Stimulated activated CD8-positive, alpha-beta memory T cell treated with anti-CD3 and anti-CD28 coated beads, Interleukin-12 subunit alpha, Interleukin-12 subunit beta, amount 100 ng/mL, for 24 hours (primary cell): Measurements from ENCODE around the gene TBC1D22A.
"Not testable (repeated sequence)": the region's sequence is repeated elsewhere in the genome, so short reads cannot be mapped to it uniquely, and the experiment has no call there.

ENCODE experiments used
- DNase-seq: peaks from one replicate; pipeline ENCODE4 v3.0.0-alpha.2; 2020; ENCODE audit errors: extremely low read depth

The TBC1D22A gene

GRCh38 chr22:46813816-46814597 lies 51.6 kb downstream of the TBC1D22A start:
- no peak for DNase-seq

- DNase-seq, result no peak
Observed at GRCh38 chr22:46815132-46815531, 52.7 kb downstream of the TBC1D22A start.

GRCh38 chr22:46815559-46815895 lies 53.1 kb downstream of the TBC1D22A start:
- no peak for DNase-seq

- DNase-seq, result no peak
Observed at GRCh38 chr22:46815896-46816731, 53.7 kb downstream of the TBC1D22A start.

- DNase-seq, result not testable (repeated sequence)
Observed at GRCh38 chr22:46817390-46817789, 54.9 kb downstream of the TBC1D22A start.

- no peak for DNase-seq
Observed at GRCh38 chr22:46823248-46823647, 60.8 kb downstream of the TBC1D22A start.

- no peak for DNase-seq
Observed at GRCh38 chr22:46823654-46824053, 61.2 kb downstream of the TBC1D22A start.

GRCh38 chr22:46824344-46824909 lies 62.0 kb downstream of the TBC1D22A start:
- no peak for DNase-seq

GRCh38 chr22:46824980-46825544 lies 62.6 kb downstream of the TBC1D22A start:
- no peak for DNase-seq

- DNase-seq, result no peak
Observed at GRCh38 chr22:46826438-46827135, 64.1 kb downstream of the TBC1D22A start.

GRCh38 chr22:46827136-46827780 lies 64.8 kb downstream of the TBC1D22A start:
- DNase-seq, result no peak

- DNase-seq, result no peak
Observed at GRCh38 chr22:46827781-46828180, 65.3 kb downstream of the TBC1D22A start.

GRCh38 chr22:46828323-46828900 lies 66.0 kb downstream of the TBC1D22A start:
- DNase-seq, result no peak

GRCh38 chr22:46829117-46829891 lies 66.9 kb downstream of the TBC1D22A start:
- DNase-seq, result no peak

GRCh38 chr22:46829941-46830715 lies 67.7 kb downstream of the TBC1D22A start:
- DNase-seq, result no peak

GRCh38 chr22:46830841-46831240 lies 68.4 kb downstream of the TBC1D22A start:
- no peak for DNase-seq

- no peak for DNase-seq
Observed at GRCh38 chr22:46833228-46833627, 70.8 kb downstream of the TBC1D22A start.

- DNase-seq, result no peak
Observed at GRCh38 chr22:46834021-46834737, 71.7 kb downstream of the TBC1D22A start.

GRCh38 chr22:46835288-46835687 lies 72.8 kb downstream of the TBC1D22A start:
- no peak for DNase-seq
